GM12878 (cell line): ENCODE measurements around the gene B3GAT2. TPM values are rescaled to one million over a fixed set of nuclear protein-coding genes. Genes with fewer than 3 reads are reported as not detected.

Experiments
- ATAC-seq: fragments of 200-7000 bp; cut with Tn5 transposase; 3 replicates; pipeline ENCODE4 v1.9.1; 2020; ENCODE audit warnings: mild to moderate bottlenecking, moderate library complexity
- BruUV-seq: library from RNA; stranded (reverse); fragments of 400-500 nt; replicated peaks from 2 replicates; lab custom pipeline; 2021; lab: Mats Ljungman, UMichigan
- CTCF ChIA-PET: fragments of 300-600 bp; sonication (Branson Sonifier 250); formaldehyde crosslinking; extraction: SDS; loops from one replicate; lab custom pipeline; 2021; ENCODE audit warnings: inconsistent platforms; lab: Yijun Ruan, JAX
- POLR2A ChIA-PET: fragments of 350-600 bp; formaldehyde crosslinking; extraction: SDS; loops from one replicate; lab custom pipeline; 2021; ENCODE audit warnings: inconsistent platforms; lab: Charles Lee
- RAD21 ChIA-PET: fragments of 300-600 bp; sonication (Branson Sonifier 250); formaldehyde crosslinking; loops from one replicate; lab custom pipeline; 2023; ENCODE audit warnings: antibody characterized with exemption; ENCODE audit not compliant: unreplicated experiment; lab: Charles Lee
- SMC1A ChIA-PET: fragments of 300-600 bp; sonication (Branson Sonifier 250); formaldehyde crosslinking; loops from one replicate; lab custom pipeline; 2023; ENCODE audit not compliant: unreplicated experiment, uncharacterized antibody; lab: Charles Lee
- DNase-seq: peaks from one replicate; pipeline ENCODE4 v3.0.0-alpha.2; 2011; ENCODE audit warnings: low read depth, low spot score
- FAIRE-seq: peaks from 3 replicates; lab custom pipeline; 2011; peaks lifted over from hg19 to GRCh38; lab: Jason Lieb, UNC
- H2AFZ ChIP-seq: 2 replicates; pipeline ENCODE4 v1.6.0; 2011; ENCODE audit warnings: low read depth, low read length, control low read depth; ENCODE audit not compliant: control insufficient read depth
- H3K27ac ChIP-seq: 2 replicates; pipeline ENCODE4 v1.5.1; 2011; ENCODE audit warnings: control low read depth; ENCODE audit not compliant: control insufficient read depth, insufficient read depth
- H3K27me3 ChIP-seq, 2 experiments: replicated peaks in 1 of 2; 2 replicates each; pipeline versions ENCODE4 v1.6.0 to v1.6.1; 2011; ENCODE audit warnings: low read length in 1 of 2; ENCODE audit not compliant: control insufficient read depth in 2 of 2, insufficient read depth in 2 of 2
- H3K36me3 ChIP-seq, 2 experiments: 2 replicates each; pipeline ENCODE4 v1.5.1; 2011; ENCODE audit warnings: low read length in 1 of 2; ENCODE audit not compliant: control insufficient read depth in 2 of 2, insufficient read depth in 2 of 2
- H3K4me1 ChIP-seq: 2 replicates; pipeline ENCODE4 v1.6.1; 2011; ENCODE audit warnings: mild to moderate bottlenecking, low read length, moderate library complexity, mixed read lengths; ENCODE audit not compliant: control insufficient read depth, insufficient read depth
- H3K4me2 ChIP-seq: 2 replicates; pipeline ENCODE4 v1.6.0; 2011; ENCODE audit warnings: control low read depth; ENCODE audit not compliant: control insufficient read depth, insufficient read depth
- H3K4me3 ChIP-seq: fragments of 200-600 bp; sonication (generic); 2 replicates; pipeline ENCODE4 v1.5.1; 2016
- H3K79me2 ChIP-seq: 2 replicates; pipeline ENCODE4 v1.6.0; 2011; ENCODE audit warnings: low read length; ENCODE audit not compliant: control insufficient read depth, insufficient read depth
- H3K9ac ChIP-seq: 2 replicates; pipeline ENCODE4 v1.8.0; 2011; ENCODE audit warnings: low read length, control low read depth, mixed read lengths; ENCODE audit not compliant: control insufficient read depth, insufficient read depth
- H3K9me3 ChIP-seq: replicated peaks from 3 replicates; pipeline ENCODE4 v1.5.1; 2011; ENCODE audit warnings: mild to moderate bottlenecking, low read length; ENCODE audit not compliant: control insufficient read depth, insufficient read depth
- H4K20me1 ChIP-seq: 2 replicates; pipeline ENCODE4 v1.6.0; 2011; ENCODE audit not compliant: control insufficient read depth, insufficient read depth
- CEBPB ChIP-seq, 2 experiments: fragments of 150-350 bp in 1 of 2; IDR thresholded peaks; 2 replicates each; pipeline ENCODE4 v1.6.1; 2012 to 2014; ENCODE audit warnings: low read depth in 2 of 2, low read length in 2 of 2, borderline replicate concordance in 1 of 2, inconsistent platforms in 1 of 2
- E4F1 ChIP-seq: fragments of 450-650 bp; IDR thresholded peaks from 2 replicates; pipeline ENCODE4 v1.6.1; 2018; ENCODE audit warnings: borderline replicate concordance, mild to moderate bottlenecking; ENCODE audit not compliant: partially characterized antibody
- POU2F2 ChIP-seq: IDR thresholded peaks from 3 replicates; pipeline ENCODE4 v1.6.1; 2011; ENCODE audit warnings: low read depth, mild to moderate bottlenecking, low read length, borderline replicate concordance
- RCOR1 ChIP-seq: conservative IDR thresholded peaks from 2 replicates; pipeline ENCODE4 v1.6.1; 2012; ENCODE audit warnings: low read depth, low read length, improper control_type of control experiment
- ZNF274 ChIP-seq: IDR thresholded peaks from one replicate; pipeline ENCODE4 v1.8.0; 2011; ENCODE audit not compliant: insufficient read length, insufficient read depth
- WGBS: methylation state at CpG from one replicate; pipeline ENCODE4 v1.1.6; 2016; ENCODE audit warnings: low lambda C conversion rate; ENCODE audit not compliant: insufficient replicate concordance, insufficient coverage; ENCODE audit errors: missing lambda C conversion rate; 5-methylcytosine and 5-hydroxymethylcytosine counted together
- in situ Hi-C: fragments of 300-500 bp; cut with MboI; formaldehyde crosslinking; loops from 9 replicates; pipeline ENCODE4 v1.14.3; 2018; ENCODE audit warnings: mixed read lengths
- intact Hi-C: fragments of 100-400 bp; cut with micrococcal nuclease; formaldehyde crosslinking; loops from one replicate; pipeline ENCODE4 v1.14.2; 2022; ENCODE audit not compliant: unreplicated experiment
- polyA plus RNA-seq, 11 experiments: library from polyadenylated mRNA; depleted of rRNA in 4 of 11; unstranded in 6 of 11; stranded (reverse) in 5 of 11; fragments of >200 nt; fragmentation: Nextera tagmentation in 4 of 11; fragmentation: Illumina TruSeq in 1 of 11; extraction: Ambion mirVana in 4 of 11; extraction: Trizol in 1 of 11; gene quantifications; 1 replicate in 1 of 11; 2 replicates in 10 of 11; pipeline versions ENCODE4 v1.2.1 to v1.2.3, GENCODE V29; 2011 to 2016; ENCODE audit warnings: inconsistent platforms in 2 of 11, missing spikeins in 2 of 11, low read depth in 1 of 11
- total RNA-seq, 4 experiments: library from RNA; depleted of rRNA in 3 of 4; stranded (reverse); fragments of >200 nt in 3 of 4; fragmentation: Illumina TruSeq in 1 of 4; extraction: Trizol in 1 of 4; gene quantifications; 2 replicates each; pipeline versions ENCODE4 v1.2.1 to v1.2.3, GENCODE V29; 2013 to 2021

Gene B3GAT2
- total and polyA plus RNA-seq, 10 of the 15 experiments (the other 5 are each of a cell fraction or from before 2014, with no cell fraction given) = 0.04 to 1.2 (median 0.22) TPM; not detected in 5

- SMC1A ChIA-PET = no interaction called here
- no peak for FAIRE-seq
- no peak overlapping the region for H2AFZ ChIP-seq
- no TSS peak for BruUV-seq
- WGBS = 9% methylated on average over 3 of the region's 3 CpGs
- H3K4me2 ChIP-seq = no peak overlapping the region
- H3K9me3 ChIP-seq = no peaks in the 10 kb centered on the region
- DNase-seq = no peak
- ATAC-seq = no peak
- POLR2A ChIA-PET = no interaction called here
- H3K27me3 ChIP-seq = no peaks in the 10 kb centered on the region
- H3K9ac ChIP-seq = no peak overlapping the region
- intact Hi-C loops = no loop called here
- CTCF ChIA-PET = no interaction called here
- in situ Hi-C loops = no loop called here
- no peak overlapping the region for H3K4me3 ChIP-seq
- RAD21 ChIA-PET = no interaction called here
- TF ChIP-seq E4F1 = no peak
- TF ChIP-seq RCOR1 = no peak
- TF ChIP-seq ZNF274 = no peak
- TF ChIP-seq POU2F2 = no peak
- TF ChIP-seq CEBPB (IDR thresholded peaks at IDR 0.05; ENCODE audit: borderline replicate concordance in 1 of 2, low read depth in 2 of 2, low read length in 2 of 2) = no peak
- TF ChIP-seq, all 136 proteins: peak for 0
- H3K36me3 ChIP-seq = no peaks in the 10 kb centered on the region
- H3K27ac ChIP-seq = no peak overlapping the region
- H4K20me1 ChIP-seq = no peaks in the 10 kb centered on the region
- no peaks in the 10 kb centered on the region for H3K4me1 ChIP-seq
- no peaks in the 10 kb centered on the region for H3K79me2 ChIP-seq
These were observed 25.9 kb upstream of the B3GAT2 start for GRCh38 chr6:70982747-70983146.
